ENCODE measurements around the gene GTPBP2. TPM values are rescaled to one million over a fixed set of nuclear protein-coding genes. Genes with fewer than 3 reads are reported as not detected.

GTPBP2 gene
- polyA plus RNA-seq, 1 of the 3 experiments (the other 2 are of a cell fraction) = 83.7 TPM

- CTCF ChIA-PET = interaction anchor here (2.2 to 4.9 kb wide), 2 partner anchors 8 to 11 kb away, joined by 9 to 41 read pairs; no protein-coding TSS in a partner anchor
- no peak overlapping the region for H3K4me3 ChIP-seq (ENCODE audit: low read depth in 2 of 2, low read length in 1 of 2)
- H3K9ac ChIP-seq = no peak overlapping the region
- H4K20me1 ChIP-seq (ENCODE audit: insufficient read depth) = peaks cover 21% of the 10 kb centered on the region
- H3K27me3 ChIP-seq (ENCODE audit: insufficient read depth) = no peaks in the 10 kb centered on the region
- WGBS (ENCODE audit: low lambda C conversion rate) = 91% methylated on average over 7 of the region's 7 CpGs
- H3K79me2 ChIP-seq (ENCODE audit: insufficient read depth) = peaks cover 23% of the 10 kb centered on the region
- no peak overlapping the region for H3K27ac ChIP-seq (ENCODE audit: low read depth in 2 of 2, low read length in 1 of 2)
- peaks cover 0 to under 1% of the 10 kb centered on the region in 2 experiments; a peak in 1 of 4 replicates for H3K4me1 ChIP-seq (ENCODE audit: control insufficient read depth in 1 of 2, insufficient read depth in 2 of 2, low read depth in 1 of 2, low read length in 1 of 2)
- H3F3A ChIP-seq (replicated peaks; ENCODE audit: insufficient read depth) = no peaks in the 10 kb centered on the region
- no peak overlapping the region for H2AFZ ChIP-seq (ENCODE audit: low read depth)
- H3K9me3 ChIP-seq = no peaks in the 10 kb centered on the region
- no peaks in the 10 kb centered on the region for H3K9me2 ChIP-seq
- TF ChIP-seq EP300 (IDR thresholded peaks at IDR 0.05; ENCODE audit: borderline replicate concordance in 1 of 2, low read depth in 1 of 2, low read length in 1 of 2) = no peak
- no peak for TF ChIP-seq SIN3A (IDR thresholded peaks at IDR 0.05; ENCODE audit: borderline replicate concordance, low read depth, low read length)
- no peak for TF ChIP-seq SMC3 (IDR thresholded peaks at IDR 0.05; ENCODE audit: low read depth, low read length)
- no peak for TF ChIP-seq RAD21 (IDR thresholded peaks at IDR 0.05; ENCODE audit: low read length)
- TF ChIP-seq RCOR1 (IDR thresholded peaks at IDR 0.05; ENCODE audit: low read length) = no peak
- TF ChIP-seq PBX3 (IDR thresholded peaks at IDR 0.05) = no peak
- TF ChIP-seq POLR2AphosphoS5 (IDR thresholded peaks at IDR 0.05; ENCODE audit: low read depth, low read length) = no peak
- no peak for TF ChIP-seq RFX5 (IDR thresholded peaks at IDR 0.05; ENCODE audit: low read length)
- no peak for TF ChIP-seq MXI1 (IDR thresholded peaks at IDR 0.05; ENCODE audit: low read depth, low read length)
- TF ChIP-seq ELF1 (IDR thresholded peaks at IDR 0.05) = no peak
- no peak for TF ChIP-seq GATA2 (CRISPR knock-in tag; IDR thresholded peaks at IDR 0.05)
- TF ChIP-seq FOSL2 (IDR thresholded peaks at IDR 0.05; ENCODE audit: borderline replicate concordance, low read depth) = no peak
- no peak for TF ChIP-seq NFIC (IDR thresholded peaks at IDR 0.05; ENCODE audit: borderline replicate concordance)
- TF ChIP-seq YY1 (IDR thresholded peaks at IDR 0.05; ENCODE audit: low read depth) = no peak
- no peak for TF ChIP-seq REST (IDR thresholded peaks at IDR 0.05; ENCODE audit: low read depth, low read length)
- no peak for TF ChIP-seq TCF12 (IDR thresholded peaks at IDR 0.05)
- no peak for TF ChIP-seq FOXJ3 (CRISPR knock-in tag; IDR thresholded peaks at IDR 0.05)
- TF ChIP-seq TAF1 (IDR thresholded peaks at IDR 0.05; ENCODE audit: borderline replicate concordance, low read depth, low read length) = no peak
- no peak overlapping the region for H3K4me2 ChIP-seq
- POLR2A ChIA-PET = no interaction called here
- peaks cover 25 to 81% of the 10 kb centered on the region in 2 experiments for H3K36me3 ChIP-seq (replicated peaks in 1 of 2; ENCODE audit: control insufficient read depth in 1 of 2, insufficient read depth in 2 of 2, low read length in 1 of 2)
- DNase-seq = no peak
Observed at GRCh38 chr6:43677759-43678158, 48.7 kb upstream of the GTPBP2 start.

All from SK-N-SH (cell line).